GM12874 (cell line): Measurements from ENCODE around the gene GLYATL3.

Source experiments
- CTCF ChIP-seq: IDR thresholded peaks from 2 replicates; pipeline ENCODE4 v1.5.1; 2011; ENCODE audit warnings: low read depth, mild to moderate bottlenecking, control low read depth, low read length, moderate library complexity; ENCODE audit not compliant: insufficient read depth

GLYATL3 gene

GRCh38 chr6:49543087-49543858, 43.5 kb downstream of the GLYATL3 start:
- TF ChIP-seq CTCF = no peak

- TF ChIP-seq CTCF = no peak
Observed at GRCh38 chr6:49546331-49546730, 46.6 kb downstream of the GLYATL3 start.

GRCh38 chr6:49548613-49549304, 49.0 kb downstream of the GLYATL3 start:
- TF ChIP-seq CTCF = no peak

GRCh38 chr6:49549691-49550491, 50.2 kb downstream of the GLYATL3 start:
- TF ChIP-seq CTCF = no peak

GRCh38 chr6:49550492-49551077, 50.9 kb downstream of the GLYATL3 start, which contains the start of gene C6orf141:
C6orf141 (plus strand) TSS chr6:49550668; CDS start chr6:49550793, 125 bp downstream.
- TF ChIP-seq CTCF = no peak

GRCh38 chr6:49551078-49551865, 51.5 kb downstream of the GLYATL3 start:
- TF ChIP-seq CTCF = no peak
